Neural cell (in vitro differentiated cells): ENCODE results near the gene ATP6V0A4. TPM values are rescaled to one million over a fixed set of nuclear protein-coding genes. Genes with fewer than 3 reads are reported as not detected.

ENCODE experiments used
- H2AFZ ChIP-seq: fragments of 200-600, 300-800 bp; sonication (generic), shearing (Covaris generic); 2 replicates; pipeline ENCODE4 v1.6.0; 2014; ENCODE audit warnings: low read depth, mild to moderate bottlenecking, antibody characterized with exemption, low read length, moderate library complexity
- H3F3A ChIP-seq: fragments of 200-600 bp; shearing (Covaris generic); 2 replicates; pipeline ENCODE4 v1.6.1; 2016; ENCODE audit warnings: mild to moderate bottlenecking, moderate library complexity, mixed read lengths, antibody characterized with exemption, low read length; ENCODE audit not compliant: insufficient read depth, poor library complexity, severe bottlenecking
- H3K27ac ChIP-seq: fragments of 200-600, 300-800 bp; sonication (generic), shearing (Covaris generic); 2 replicates; pipeline ENCODE4 v1.5.1; 2014; ENCODE audit warnings: mild to moderate bottlenecking, low read length, moderate library complexity
- H3K27me3 ChIP-seq: fragments of 300-800, 200-600 bp; sonication (generic), shearing (Covaris generic); 2 replicates; pipeline ENCODE4 v1.6.0; 2014; ENCODE audit warnings: mild to moderate bottlenecking, low read depth, low read length, moderate library complexity; ENCODE audit not compliant: insufficient read depth
- H3K36me3 ChIP-seq: fragments of 300-800, 200-600 bp; sonication (generic), shearing (Covaris generic); 2 replicates; pipeline ENCODE4 v1.5.1; 2014; ENCODE audit warnings: mild to moderate bottlenecking, antibody characterized with exemption, low read length, moderate library complexity; ENCODE audit not compliant: insufficient read depth
- H3K4me2 ChIP-seq: fragments of 300-800, 200-600 bp; sonication (generic), shearing (Covaris generic); 2 replicates; pipeline ENCODE4 v1.6.0; 2014; ENCODE audit warnings: mild to moderate bottlenecking, low read length
- H3K4me3 ChIP-seq: fragments of 300-800, 200-600 bp; sonication (generic), shearing (Covaris generic); 2 replicates; pipeline ENCODE4 v1.5.1; 2014; ENCODE audit warnings: mild to moderate bottlenecking, low read length, moderate library complexity
- H3K79me2 ChIP-seq: fragments of 200-600 bp; shearing (Covaris generic); replicated peaks from 2 replicates; pipeline ENCODE4 v1.6.0; 2014; ENCODE audit warnings: mild to moderate bottlenecking, low read length, moderate library complexity; ENCODE audit not compliant: insufficient read depth
- H3K9ac ChIP-seq: fragments of 300-800, 200-600 bp; sonication (generic), shearing (Covaris generic); 2 replicates; pipeline ENCODE4 v1.6.1; 2016; ENCODE audit warnings: mild to moderate bottlenecking, low read length, mixed read lengths
- H3K9me2 ChIP-seq: fragments of 200-600 bp; shearing (Covaris generic); 2 replicates; pipeline ENCODE4 v1.6.1; 2016; ENCODE audit warnings: mild to moderate bottlenecking, low read length, mixed read lengths; ENCODE audit not compliant: insufficient read depth
- H3K9me3 ChIP-seq: fragments of 200-600, 300-800 bp; sonication (generic), shearing (Covaris generic); 2 replicates; pipeline ENCODE4 v1.6.1; 2016; ENCODE audit warnings: mild to moderate bottlenecking, mixed run types, low read length, moderate library complexity, mixed read lengths
- H4K20me1 ChIP-seq: fragments of 200-600 bp; shearing (Covaris generic); 2 replicates; pipeline ENCODE4 v1.6.1; 2016; ENCODE audit warnings: mild to moderate bottlenecking, mixed run types; ENCODE audit not compliant: insufficient read depth
- CTCF ChIP-seq: fragments of 450-650 bp; IDR thresholded peaks from 2 replicates; pipeline ENCODE4 v1.5.1; 2014; ENCODE audit warnings: antibody characterized with exemption, mild to moderate bottlenecking, moderate library complexity; ENCODE audit not compliant: poor library complexity, severe bottlenecking
- EP300 ChIP-seq: fragments of 450-650 bp; conservative IDR thresholded peaks from 2 replicates; pipeline ENCODE4 v1.6.1; 2014; ENCODE audit warnings: antibody characterized with exemption, mild to moderate bottlenecking, moderate library complexity; ENCODE audit not compliant: poor library complexity, severe bottlenecking
- EZH2 ChIP-seq: fragments of 200-600, 300-800 bp; shearing (Covaris generic), sonication (generic); IDR thresholded peaks from 2 replicates; pipeline ENCODE4 v1.6.1; 2014; ENCODE audit warnings: antibody characterized with exemption, low read length, borderline replicate concordance, mild to moderate bottlenecking; ENCODE audit not compliant: insufficient read depth, poor library complexity, severe bottlenecking
- MXI1 ChIP-seq: fragments of 450-650 bp; conservative IDR thresholded peaks from 2 replicates; pipeline ENCODE4 v1.6.1; 2014; ENCODE audit warnings: antibody characterized with exemption, mild to moderate bottlenecking; ENCODE audit not compliant: poor library complexity, severe bottlenecking
- POLR2AphosphoS5 ChIP-seq: IDR thresholded peaks from 2 replicates; pipeline ENCODE4 v1.6.1; 2012
- RAD21 ChIP-seq: fragments of 450-650 bp; conservative IDR thresholded peaks from 2 replicates; pipeline ENCODE4 v1.6.1; 2014; ENCODE audit warnings: antibody characterized with exemption, mild to moderate bottlenecking, moderate library complexity
- REST ChIP-seq: IDR thresholded peaks from 2 replicates; pipeline ENCODE4 v1.6.1; 2012; ENCODE audit warnings: borderline replicate concordance
- SMC3 ChIP-seq: fragments of 450-650 bp; conservative IDR thresholded peaks from 2 replicates; pipeline ENCODE4 v1.6.1; 2014; ENCODE audit warnings: antibody characterized with exemption, mild to moderate bottlenecking, moderate library complexity; ENCODE audit not compliant: poor library complexity
- TAF1 ChIP-seq: IDR thresholded peaks from 2 replicates; pipeline ENCODE4 v1.6.1; 2012; ENCODE audit warnings: low read depth
- polyA plus RNA-seq: library from polyadenylated mRNA; depleted of rRNA; stranded (reverse); fragments of >200 nt; gene quantifications from 2 replicates; pipeline ENCODE4 v1.2.3, GENCODE V29; 2014

The ATP6V0A4 gene
- polyA plus RNA-seq, 1 donor from 2014 or later, result 0.81 TPM

GRCh38 chr7:138821912-138822311, 23.9 kb upstream of the ATP6V0A4 start:
- Histone ChIP-seq H3K9me2 (no peaks in the 10 kb centered on the region), H3K27ac (no peak overlapping the region), H3K27me3 (no peaks in the 10 kb centered on the region), H3F3A (no peaks in the 10 kb centered on the region), H3K36me3 (no peaks in the 10 kb centered on the region), H4K20me1 (no peaks in the 10 kb centered on the region), H3K9ac (no peak overlapping the region), H3K4me3 (no peak overlapping the region), H3K4me2 (no peak overlapping the region), H3K79me2 (no peaks in the 10 kb centered on the region), H3K9me3 (peaks cover 5% of the 10 kb centered on the region), H2AFZ (no peak overlapping the region)
- TF ChIP-seq CTCF (no peak), RAD21 (no peak), REST (no peak), EP300 (no peak), POLR2AphosphoS5 (no peak), TAF1 (no peak), MXI1 (no peak), EZH2 (no peak), SMC3 (no peak)

GRCh38 chr7:138819625-138820024, 21.6 kb upstream of the ATP6V0A4 start:
- Histone ChIP-seq H2AFZ (no peak overlapping the region), H4K20me1 (no peaks in the 10 kb centered on the region), H3K9ac (no peak overlapping the region), H3K4me2 (no peak overlapping the region), H3K9me2 (no peaks in the 10 kb centered on the region), H3K27ac (no peak overlapping the region), H3K79me2 (no peaks in the 10 kb centered on the region), H3K27me3 (no peaks in the 10 kb centered on the region), H3K4me3 (no peak overlapping the region), H3F3A (no peaks in the 10 kb centered on the region), H3K9me3 (no peaks in the 10 kb centered on the region), H3K36me3 (no peaks in the 10 kb centered on the region)
- TF ChIP-seq EZH2, result no peak
- TF ChIP-seq REST, result no peak
- no peak for TF ChIP-seq POLR2AphosphoS5
- no peak for TF ChIP-seq MXI1
- no peak for TF ChIP-seq CTCF
- TF ChIP-seq TAF1, result no peak
- no peak for TF ChIP-seq SMC3
- TF ChIP-seq RAD21, result no peak
- TF ChIP-seq EP300, result no peak
